Thymus (tissue), 11 donors: ENCODE data around the gene FILIP1L. TPM values are rescaled to one million over a fixed set of nuclear protein-coding genes. Genes with fewer than 3 reads are reported as not detected.
A peak's percentile ranks its signal among the peaks of the same experiment; 100 is the strongest.

Source experiments
- DNase-seq, 9 donors: peaks; one replicate each; pipeline ENCODE4 v3.0.0-alpha.2; 2013; ENCODE audit warnings: low spot score in 9 of 9, low read depth in 6 of 9, missing footprints in 1 of 9
- H3K27ac ChIP-seq, 2 donors: one replicate each; pipeline ENCODE4 v1.5.1; 2013; ENCODE audit warnings: control low read depth in 1 of 2, low read depth in 1 of 2, low read length in 1 of 2, mild to moderate bottlenecking in 1 of 2, moderate library complexity in 1 of 2
- H3K27me3 ChIP-seq, 2 donors: one replicate each; pipeline ENCODE4 v1.5.1; 2013; ENCODE audit warnings: low read length in 1 of 2; ENCODE audit not compliant: control insufficient read depth in 2 of 2, insufficient read depth in 1 of 2
- H3K36me3 ChIP-seq, 2 donors: one replicate each; pipeline ENCODE4 v1.5.1; 2013; ENCODE audit warnings: low read length in 1 of 2, mild to moderate bottlenecking in 1 of 2, moderate library complexity in 1 of 2; ENCODE audit not compliant: control insufficient read depth in 2 of 2, insufficient read depth in 2 of 2
- H3K4me1 ChIP-seq, 2 donors: one replicate each; pipeline ENCODE4 v1.5.1; 2013; ENCODE audit warnings: low read length in 2 of 2; ENCODE audit not compliant: control insufficient read depth in 2 of 2, insufficient read depth in 2 of 2
- H3K4me3 ChIP-seq, 2 donors: one replicate each; pipeline ENCODE4 v1.5.1; 2013; ENCODE audit warnings: low read length in 2 of 2, control low read depth in 1 of 2, mild to moderate bottlenecking in 1 of 2
- H3K9me3 ChIP-seq, 2 donors: one replicate each; pipeline ENCODE4 v1.5.1; 2013; ENCODE audit warnings: low read length in 1 of 2, mild to moderate bottlenecking in 1 of 2; ENCODE audit not compliant: control insufficient read depth in 2 of 2, insufficient read depth in 1 of 2
- WGBS: extraction: QIAGEN DNeasy Blood & Tissue Kit; methylation state at CpG from one replicate; pipeline ENCODE4 v1.1.7; 2013; 5-methylcytosine and 5-hydroxymethylcytosine counted together
- polyA plus RNA-seq: library from polyadenylated mRNA; stranded (reverse); fragments of 200-250 nt; gene quantifications from one replicate; pipeline ENCODE4 v1.2.3, GENCODE V29; 2013
- total RNA-seq: library from RNA; stranded (reverse); fragments of 120-200 nt; gene quantifications from one replicate; pipeline ENCODE4 v1.2.4, GENCODE V29; 2013
- donor health status: healthy.

FILIP1L gene
- total and polyA plus RNA-seq, 2 donors: 6.6 to 15.5 TPM

DNA sequence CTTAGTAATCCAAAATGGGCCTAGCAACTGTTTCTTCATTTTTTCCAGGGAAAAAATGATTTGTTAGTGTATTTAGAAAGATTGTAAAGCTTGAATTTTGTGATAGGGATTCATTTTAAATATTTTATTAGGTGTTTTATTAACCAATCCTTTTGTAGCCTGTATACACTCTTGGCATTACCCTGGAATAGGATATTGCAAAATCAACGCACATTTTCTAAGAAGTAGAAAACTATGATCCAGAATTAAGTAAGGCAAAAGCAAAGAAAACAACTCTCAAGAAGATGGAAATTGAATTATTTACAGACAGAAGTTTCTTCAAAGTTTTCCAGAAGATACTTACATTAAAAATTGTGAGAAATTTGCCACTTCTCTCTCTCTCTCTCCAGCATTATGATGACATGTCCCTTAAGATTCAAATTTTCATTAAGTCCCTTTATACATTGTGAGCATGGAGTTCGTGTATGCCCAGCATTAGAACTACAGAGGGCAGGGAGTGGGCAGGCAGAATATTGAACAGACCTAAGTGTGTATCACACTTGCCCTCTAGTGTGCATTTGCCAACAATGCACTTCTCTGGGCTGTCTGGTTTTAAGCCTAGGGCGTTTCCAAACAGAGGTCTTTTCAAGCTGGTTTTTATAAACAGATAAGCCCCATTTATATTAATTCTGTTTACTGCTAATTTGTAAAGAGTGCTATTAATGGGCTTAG lies 325.1 kb downstream of the FILIP1L start:
- no peak overlapping the region for H3K27ac ChIP-seq
- DNase-seq: peak in 1 of 9 donors; percentile 11
- no peaks in the 10 kb centered on the region for H3K9me3 ChIP-seq
- no peaks in the 10 kb centered on the region for H3K4me1 ChIP-seq
- H3K4me3 ChIP-seq: no peak overlapping the region
- peaks cover 0 to 3% of the 10 kb centered on the region in 2 donors for H3K27me3 ChIP-seq
- WGBS: 40% methylated on average over 3 of the region's 3 CpGs
- no peaks in the 10 kb centered on the region for H3K36me3 ChIP-seq

Other genes with a start within 250 kb of the FILIP1L start
- gene TBC1D23, start 146.5 kb upstream of the FILIP1L start, total RNA-seq: 26.0 TPM
- 39.6 TPM for gene TBC1D23, start 146.5 kb upstream of the FILIP1L start, polyA plus RNA-seq
- 39.1 TPM for gene NIT2, start 220.3 kb upstream of the FILIP1L start, total RNA-seq
- gene NIT2, start 220.3 kb upstream of the FILIP1L start, polyA plus RNA-seq: 40.9 TPM